GM12878 (cell line): ENCODE results near the gene TATDN2.

Experiments used
- ASH2L ChIP-seq: fragments of 300-600, 200-600 bp; sonication (generic); IDR thresholded peaks from 2 replicates; pipeline ENCODE4 v1.6.1; 2017; ENCODE audit warnings: low read depth, mild to moderate bottlenecking, borderline replicate concordance
- ATF3 ChIP-seq: IDR thresholded peaks from 2 replicates; pipeline ENCODE4 v1.6.1; 2011; ENCODE audit warnings: low read depth, mild to moderate bottlenecking, low read length, moderate library complexity, borderline replicate concordance; ENCODE audit errors: extremely low read depth
- BCLAF1 ChIP-seq: fragments of 450-650 bp; IDR thresholded peaks from 2 replicates; pipeline ENCODE4 v1.6.1; 2017; ENCODE audit warnings: antibody characterized with exemption, mild to moderate bottlenecking, moderate library complexity
- CTCF ChIP-seq, 3 experiments: IDR thresholded peaks in 2 of 3; conservative IDR thresholded peaks in 1 of 3; 2 replicates each; pipeline ENCODE4 v1.5.1; 2011; ENCODE audit warnings: low read depth in 3 of 3, low read length in 3 of 3, mild to moderate bottlenecking in 3 of 3, control low read depth in 2 of 3, moderate library complexity in 2 of 3, inconsistent platforms in 1 of 3, mixed read lengths in 1 of 3; ENCODE audit not compliant: control insufficient read depth in 2 of 3, insufficient read depth in 1 of 3; ENCODE audit errors: extremely low read depth in 1 of 3
- JUND ChIP-seq: IDR thresholded peaks from 2 replicates; pipeline ENCODE4 v1.6.1; 2012; ENCODE audit warnings: low read depth, mild to moderate bottlenecking, low read length, improper control_type of control experiment, moderate library complexity
- MYB ChIP-seq: fragments of 150-350 bp; IDR thresholded peaks from 2 replicates; pipeline ENCODE4 v1.6.1; 2014; ENCODE audit warnings: mild to moderate bottlenecking, low read depth, low read length, borderline replicate concordance
- SMC3 ChIP-seq: IDR thresholded peaks from 2 replicates; pipeline ENCODE4 v1.6.1; 2011; ENCODE audit warnings: low read length, improper control_type of control experiment, borderline replicate concordance

- TF ChIP-seq JUND: no peak
- TF ChIP-seq ATF3: no peak
- no peak for TF ChIP-seq ASH2L
- TF ChIP-seq SMC3: no peak
- TF ChIP-seq BCLAF1: no peak
- TF ChIP-seq CTCF (IDR thresholded peaks at IDR 0.05 in 2 of 3, conservative IDR thresholded peaks at IDR 0.05 in 1 of 3; ENCODE audit: control insufficient read depth in 2 of 3, extremely low read depth in 1 of 3, insufficient read depth in 1 of 3, low read depth in 3 of 3, low read length in 3 of 3): no peak
- TF ChIP-seq MYB: no peak
Measured at GRCh38 chr3:10285272-10286132, 37.2 kb downstream of the TATDN2 start.
